Astrocyte (in vitro differentiated cells and primary cell): Measurements from ENCODE around the gene OASL. TPM values are rescaled to one million over a fixed set of nuclear protein-coding genes. Genes with fewer than 3 reads are reported as not detected.
A peak's percentile ranks its signal among the peaks of the same experiment; 100 is the strongest.

Experiments used
- DNase-seq: peaks from one replicate; pipeline ENCODE4 v3.0.0-alpha.2; 2010; ENCODE audit warnings: low read depth
- FAIRE-seq: peaks from 2 replicates; lab custom pipeline; 2011; peaks lifted over from hg19 to GRCh38; lab: Jason Lieb, UNC
- H2AFZ ChIP-seq: 2 replicates; pipeline ENCODE4 v1.6.0; 2012; ENCODE audit warnings: low read depth, low read length, inconsistent platforms
- H3K27ac ChIP-seq: 2 replicates; pipeline ENCODE4 v1.5.1; 2011; ENCODE audit warnings: low read depth, low read length, inconsistent platforms
- H3K27me3 ChIP-seq: 2 replicates; pipeline ENCODE4 v1.6.0; 2011; ENCODE audit warnings: low read length, inconsistent platforms; ENCODE audit not compliant: insufficient read depth
- H3K36me3 ChIP-seq: 2 replicates; pipeline ENCODE4 v1.5.1; 2011; ENCODE audit warnings: low read length, inconsistent platforms; ENCODE audit not compliant: insufficient read depth
- H3K4me1 ChIP-seq: 2 replicates; pipeline ENCODE4 v1.5.1; 2011; ENCODE audit warnings: low read length, inconsistent platforms; ENCODE audit not compliant: insufficient read depth
- H3K4me2 ChIP-seq: 2 replicates; pipeline ENCODE4 v1.6.0; 2012; ENCODE audit warnings: low read length, inconsistent platforms
- H3K4me3 ChIP-seq: 2 replicates; pipeline ENCODE4 v1.5.1; 2011; ENCODE audit warnings: low read depth, mild to moderate bottlenecking, low read length, inconsistent platforms; ENCODE audit not compliant: insufficient read depth
- H3K79me2 ChIP-seq: 2 replicates; pipeline ENCODE4 v1.6.0; 2012; ENCODE audit warnings: mild to moderate bottlenecking, low read length, inconsistent platforms; ENCODE audit not compliant: insufficient read depth
- H3K9ac ChIP-seq: 2 replicates; pipeline ENCODE4 v1.6.0; 2012; ENCODE audit warnings: mild to moderate bottlenecking, low read length, inconsistent platforms
- H3K9me3 ChIP-seq: 2 replicates; pipeline ENCODE4 v1.5.1; 2012; ENCODE audit warnings: low read depth, mild to moderate bottlenecking, low read length, inconsistent platforms; ENCODE audit not compliant: insufficient read depth
- H4K20me1 ChIP-seq: 2 replicates; pipeline ENCODE4 v1.6.0; 2012; ENCODE audit warnings: low read length, inconsistent platforms; ENCODE audit not compliant: insufficient read depth
- H3K27ac Mint-ChIP-seq: one replicate; pipeline ENCODE4 v1.8.0; 2021; ENCODE audit warnings: mild to moderate bottlenecking, mixed read lengths; ENCODE audit not compliant: unreplicated experiment
- H3K27me3 Mint-ChIP-seq: one replicate; pipeline ENCODE4 v1.8.0; 2021; ENCODE audit warnings: low read depth, mixed read lengths; ENCODE audit not compliant: unreplicated experiment
- H3K36me3 Mint-ChIP-seq: one replicate; pipeline ENCODE4 v1.8.0; 2021; ENCODE audit warnings: low read depth, mixed read lengths; ENCODE audit not compliant: unreplicated experiment
- H3K4me1 Mint-ChIP-seq: one replicate; pipeline ENCODE4 v1.8.0; 2021; ENCODE audit warnings: low read depth, mixed read lengths; ENCODE audit not compliant: unreplicated experiment
- H3K4me3 Mint-ChIP-seq: one replicate; pipeline ENCODE4 v1.8.0; 2021; ENCODE audit warnings: mild to moderate bottlenecking, moderate library complexity, mixed read lengths; ENCODE audit not compliant: unreplicated experiment
- H3K9me3 Mint-ChIP-seq: one replicate; pipeline ENCODE4 v1.8.0; 2021; ENCODE audit warnings: mild to moderate bottlenecking, mixed read lengths; ENCODE audit not compliant: unreplicated experiment
- CTCF ChIP-seq: IDR thresholded peaks from 2 replicates; pipeline ENCODE4 v1.5.1; 2011; ENCODE audit warnings: low read depth, mild to moderate bottlenecking, inconsistent platforms, low read length, moderate library complexity; ENCODE audit not compliant: insufficient read depth
- EZH2 ChIP-seq: IDR thresholded peaks from 2 replicates; pipeline ENCODE4 v1.6.1; 2012; ENCODE audit warnings: mild to moderate bottlenecking, low read length, inconsistent platforms; ENCODE audit not compliant: insufficient read depth
- total RNA-seq: library from RNA; stranded (reverse); gene quantifications from 2 replicates; pipeline ENCODE4 v1.2.1, GENCODE V29; 2021

Gene OASL
- total RNA-seq, 1 donor from 2014 or later, result 0.75 TPM

- Histone ChIP-seq H3K27ac (no peak overlapping the region), H3K4me2 (peak overlapping the region; percentile 33), H3K36me3 (no peaks in the 10 kb centered on the region), H3K9ac (no peak overlapping the region), H2AFZ (peak overlapping the region; percentile 20), H3K27me3 (no peaks in the 10 kb centered on the region), H3K9me3 (no peaks in the 10 kb centered on the region), H3K79me2 (no peaks in the 10 kb centered on the region), H3K4me3 (no peak overlapping the region), H4K20me1 (no peaks in the 10 kb centered on the region), H3K4me1 (peaks cover 6% of the 10 kb centered on the region)
- FAIRE-seq, result no peak
- no peaks in the 10 kb centered on the region for H3K9me3 Mint-ChIP-seq
- H3K36me3 Mint-ChIP-seq, result no peaks in the 10 kb centered on the region
- H3K4me3 Mint-ChIP-seq, result peak overlapping the region; percentile 45
- TF ChIP-seq CTCF, result no peak
- TF ChIP-seq EZH2, result no peak
- peaks cover 3% of the 10 kb centered on the region for H3K27me3 Mint-ChIP-seq
- peaks cover 16% of the 10 kb centered on the region for H3K4me1 Mint-ChIP-seq
- H3K27ac Mint-ChIP-seq, result no peak overlapping the region
- DNase-seq, result peak; percentile 36
Measured at GRCh38 chr12:121033625-121034349, 5.3 kb downstream of the OASL start.

- Histone ChIP-seq H3K79me2 (no peaks in the 10 kb centered on the region), H3K36me3 (no peaks in the 10 kb centered on the region), H2AFZ (no peak overlapping the region), H3K9ac (no peak overlapping the region), H3K4me3 (no peak overlapping the region), H3K27me3 (peaks cover 6% of the 10 kb centered on the region), H3K27ac (no peak overlapping the region), H3K4me2 (no peak overlapping the region), H3K9me3 (no peaks in the 10 kb centered on the region), H3K4me1 (peaks cover 6% of the 10 kb centered on the region), H4K20me1 (no peaks in the 10 kb centered on the region)
- no peak for DNase-seq
- Mint-ChIP-seq H3K4me1 (peaks cover 9% of the 10 kb centered on the region), H3K9me3 (peaks cover 2% of the 10 kb centered on the region), H3K4me3 (no peak overlapping the region), H3K27me3 (peaks cover 11% of the 10 kb centered on the region), H3K36me3 (no peaks in the 10 kb centered on the region), H3K27ac (no peak overlapping the region)
- TF ChIP-seq EZH2, result no peak
- no peak for TF ChIP-seq CTCF
- no peak for FAIRE-seq
Measured at GRCh38 chr12:121030576-121031212, 8.4 kb downstream of the OASL start.
